Sigmoid colon (tissue), 7 donors: ENCODE results near the gene SGCE. TPM values are rescaled to one million over a fixed set of nuclear protein-coding genes. Genes with fewer than 3 reads are reported as not detected.

ENCODE experiments used
- DNase-seq: peaks from one replicate; pipeline ENCODE4 v3.0.0-alpha.2; 2019
- H3K27ac ChIP-seq, 4 donors: fragments of 200-600 bp; sonication (generic); one replicate each; pipeline ENCODE4 v1.5.1; 2016 to 2019; ENCODE audit warnings: mild to moderate bottlenecking in 1 of 4
- H3K27me3 ChIP-seq, 3 donors: fragments of 200-600 bp; sonication (generic); one replicate each; pipeline ENCODE4 v1.5.1; 2019; ENCODE audit warnings: mild to moderate bottlenecking in 1 of 3
- H3K36me3 ChIP-seq, 4 donors: fragments of 200-600 bp; sonication (generic); one replicate each; pipeline ENCODE4 v1.5.1; 2016 to 2019
- H3K4me1 ChIP-seq, 4 donors: fragments of 200-600 bp; sonication (generic); one replicate each; pipeline ENCODE4 v1.5.1; 2017 to 2019
- H3K4me3 ChIP-seq, 4 donors: fragments of 200-600 bp; sonication (generic); one replicate each; pipeline ENCODE4 v1.5.1; 2017 to 2019; ENCODE audit warnings: mild to moderate bottlenecking in 2 of 4, moderate library complexity in 1 of 4
- H3K9me3 ChIP-seq, 4 donors: fragments of 200-600 bp in 3 of 4; sonication (generic) in 3 of 4; one replicate each; pipeline versions ENCODE4 v1.5.1 to v1.6.1; 2013 to 2019
- EP300 ChIP-seq, 4 donors: sonication (generic); formaldehyde crosslinking; IDR thresholded peaks; one replicate each; pipeline ENCODE4 v1.6.1; 2017; ENCODE audit warnings: antibody characterized with exemption in 4 of 4
- POLR2A ChIP-seq, 2 donors: fragments of 450-650 bp; IDR thresholded peaks; one replicate each; pipeline ENCODE4 v1.6.1; 2016; ENCODE audit warnings: antibody characterized with exemption in 2 of 2, mild to moderate bottlenecking in 2 of 2, moderate library complexity in 2 of 2
- POLR2AphosphoS5 ChIP-seq, 4 donors: sonication (generic); formaldehyde crosslinking; IDR thresholded peaks; one replicate each; pipeline ENCODE4 v1.6.1; 2017; ENCODE audit warnings: antibody characterized with exemption in 4 of 4
- WGBS, 2 donors: extraction: QIAGEN DNeasy Blood & Tissue Kit; methylation state at CpG; one replicate each; pipeline ENCODE4 v1.1.7; 2013; 5-methylcytosine and 5-hydroxymethylcytosine counted together
- intact Hi-C: fragments of 100-400 bp; cut with DNase I; formaldehyde crosslinking; loops from one replicate; pipeline ENCODE4 v1.15.1; 2023
- polyA plus RNA-seq, 3 donors: library from polyadenylated mRNA; stranded (reverse); fragments of 200-250 nt; gene quantifications; one replicate each; pipeline ENCODE4 v1.2.3, GENCODE V29; 2013
- total RNA-seq, 4 donors: library from RNA; depleted of rRNA; stranded (reverse); fragments of >200 nt; gene quantifications; one replicate each; pipeline ENCODE4 v1.1.0, GENCODE V29; 2016
- TF ChIP-seq, protein P1 (sequence below), 4 experiments: fragments of 450-650 bp in 3 of 4; fragments of 200-600 bp in 1 of 4; IDR thresholded peaks; one replicate each; pipeline ENCODE4 v1.5.1; 2016 to 2019; ENCODE audit warnings: antibody characterized with exemption in 4 of 4, mild to moderate bottlenecking in 3 of 4, moderate library complexity in 2 of 4
- donor health status: healthy with polysubstance abuse.
- donor health status: Bipolar disorder and iron deficiency.
- donor health status: healthy.

The SGCE gene
- total and polyA plus RNA-seq, 7 donors, result 2.8 to 244 (median 135) TPM

DNA sequence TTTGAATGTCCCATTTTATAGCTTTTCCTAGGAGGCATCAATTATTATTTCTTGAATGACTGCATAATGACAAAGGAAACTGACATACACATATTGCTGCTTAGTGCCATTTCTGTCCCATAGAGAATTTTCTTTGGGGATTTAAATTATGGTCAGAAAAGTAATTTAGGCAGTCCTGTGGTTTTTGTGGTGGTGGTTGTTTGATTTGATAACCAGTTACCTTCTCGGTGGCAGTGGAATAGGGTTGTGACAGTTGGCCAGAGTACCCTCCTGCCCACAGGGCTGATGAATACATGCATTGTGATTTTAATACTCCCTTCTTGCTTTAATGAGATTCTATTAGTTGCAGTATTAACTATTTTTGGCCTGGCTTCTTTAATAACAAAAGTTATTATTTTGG is 6.6 kb upstream of the SGCE start:
- intact Hi-C loops, result no loop called here
- no peaks in the 10 kb centered on the region for H3K9me3 ChIP-seq
- no peak overlapping the region for H3K4me3 ChIP-seq
- no peaks in the 10 kb centered on the region for H3K4me1 ChIP-seq
- H3K27me3 ChIP-seq, result no peaks in the 10 kb centered on the region
- no peak for DNase-seq
- no peaks in the 10 kb centered on the region for H3K36me3 ChIP-seq
- TF ChIP-seq POLR2A (IDR thresholded peaks at IDR 0.05) (no peak), POLR2AphosphoS5 (IDR thresholded peaks at IDR 0.05) (no peak), EP300 (IDR thresholded peaks at IDR 0.05) (no peak)
- TF ChIP-seq, protein P1, sequence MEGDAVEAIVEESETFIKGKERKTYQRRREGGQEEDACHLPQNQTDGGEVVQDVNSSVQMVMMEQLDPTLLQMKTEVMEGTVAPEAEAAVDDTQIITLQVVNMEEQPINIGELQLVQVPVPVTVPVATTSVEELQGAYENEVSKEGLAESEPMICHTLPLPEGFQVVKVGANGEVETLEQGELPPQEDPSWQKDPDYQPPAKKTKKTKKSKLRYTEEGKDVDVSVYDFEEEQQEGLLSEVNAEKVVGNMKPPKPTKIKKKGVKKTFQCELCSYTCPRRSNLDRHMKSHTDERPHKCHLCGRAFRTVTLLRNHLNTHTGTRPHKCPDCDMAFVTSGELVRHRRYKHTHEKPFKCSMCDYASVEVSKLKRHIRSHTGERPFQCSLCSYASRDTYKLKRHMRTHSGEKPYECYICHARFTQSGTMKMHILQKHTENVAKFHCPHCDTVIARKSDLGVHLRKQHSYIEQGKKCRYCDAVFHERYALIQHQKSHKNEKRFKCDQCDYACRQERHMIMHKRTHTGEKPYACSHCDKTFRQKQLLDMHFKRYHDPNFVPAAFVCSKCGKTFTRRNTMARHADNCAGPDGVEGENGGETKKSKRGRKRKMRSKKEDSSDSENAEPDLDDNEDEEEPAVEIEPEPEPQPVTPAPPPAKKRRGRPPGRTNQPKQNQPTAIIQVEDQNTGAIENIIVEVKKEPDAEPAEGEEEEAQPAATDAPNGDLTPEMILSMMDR (IDR thresholded peaks at IDR 0.05), result no peak
- no peak overlapping the region for H3K27ac ChIP-seq
- 45 to 84% methylated on average over 1 of the region's 1 CpG for WGBS, 2 donors

DNA sequence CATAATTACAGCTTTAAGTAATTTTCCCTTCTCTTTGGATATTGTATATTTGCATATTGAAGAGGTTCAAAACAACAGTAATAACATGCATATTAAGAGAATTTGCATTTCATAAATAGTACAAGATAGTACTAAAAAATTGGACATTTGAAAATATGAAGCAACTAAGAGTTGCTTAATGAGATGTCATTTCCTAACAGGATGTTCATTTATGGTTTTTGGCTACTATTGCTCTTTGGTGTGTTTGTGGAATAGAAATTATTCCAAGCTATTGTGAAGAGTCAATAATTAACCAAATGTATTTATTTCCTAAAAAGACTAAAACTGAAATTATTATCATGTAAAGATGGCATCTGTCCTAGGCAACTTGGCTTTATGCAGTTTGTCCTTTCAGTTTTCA is 4.1 kb upstream of the SGCE start:
- Histone ChIP-seq H3K36me3 (no peaks in the 10 kb centered on the region), H3K27ac (no peak overlapping the region), H3K9me3 (no peaks in the 10 kb centered on the region), H3K4me1 (no peaks in the 10 kb centered on the region), H3K27me3 (no peaks in the 10 kb centered on the region), H3K4me3 (no peak overlapping the region)
- intact Hi-C loops, result no loop called here
- DNase-seq, result no peak
- no peak for TF ChIP-seq POLR2AphosphoS5 (IDR thresholded peaks at IDR 0.05)
- TF ChIP-seq, protein P1 (IDR thresholded peaks at IDR 0.05), result no peak
- no peak for TF ChIP-seq EP300 (IDR thresholded peaks at IDR 0.05)
- TF ChIP-seq POLR2A (IDR thresholded peaks at IDR 0.05), result no peak

DNA sequence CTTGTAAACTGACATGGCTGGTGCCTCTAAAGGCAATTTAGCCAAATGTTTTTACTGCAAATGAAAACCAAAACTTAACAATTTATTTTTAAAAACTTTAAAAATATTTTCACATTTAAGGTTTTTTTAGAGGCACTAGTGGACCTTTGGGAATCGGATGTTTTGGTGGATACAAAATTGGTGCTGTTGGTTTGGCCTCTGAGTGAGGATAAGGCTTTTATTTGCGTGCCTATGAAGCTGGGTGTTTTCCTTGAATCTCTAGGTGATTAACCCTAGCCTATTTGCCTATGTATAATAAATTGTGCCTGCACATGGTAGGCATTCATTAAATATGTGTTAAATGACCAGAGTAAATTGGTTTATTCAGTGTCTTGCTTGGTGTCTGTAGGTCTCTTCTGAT is 2.9 kb upstream of the SGCE start:
- Histone ChIP-seq H3K4me1 (peaks cover 0 to 11% (median 9%) of the 10 kb centered on the region in 4 donors), H3K36me3 (no peaks in the 10 kb centered on the region), H3K27ac (peak overlapping the region in 3 of 4 donors; percentile 86 to 89 (median 87)), H3K27me3 (no peaks in the 10 kb centered on the region), H3K9me3 (no peaks in the 10 kb centered on the region), H3K4me3 (peak overlapping the region in 3 of 4 donors; percentile 70 to 84 (median 74))
- intact Hi-C loops, result loop anchor here (5.0 to 10.0 kb wide), 3 partner anchors 248 to 364 kb away; partner anchors contain the start of gene PPP1R9A
- 67% methylated on average over 2 of the region's 2 CpGs for WGBS, 2 donors
- no peak for TF ChIP-seq POLR2A (IDR thresholded peaks at IDR 0.05)
- TF ChIP-seq EP300 (IDR thresholded peaks at IDR 0.05), result no peak
- no peak for TF ChIP-seq POLR2AphosphoS5 (IDR thresholded peaks at IDR 0.05)
- TF ChIP-seq, protein P1 (IDR thresholded peaks at IDR 0.05), result no peak
- no peak for DNase-seq

DNA sequence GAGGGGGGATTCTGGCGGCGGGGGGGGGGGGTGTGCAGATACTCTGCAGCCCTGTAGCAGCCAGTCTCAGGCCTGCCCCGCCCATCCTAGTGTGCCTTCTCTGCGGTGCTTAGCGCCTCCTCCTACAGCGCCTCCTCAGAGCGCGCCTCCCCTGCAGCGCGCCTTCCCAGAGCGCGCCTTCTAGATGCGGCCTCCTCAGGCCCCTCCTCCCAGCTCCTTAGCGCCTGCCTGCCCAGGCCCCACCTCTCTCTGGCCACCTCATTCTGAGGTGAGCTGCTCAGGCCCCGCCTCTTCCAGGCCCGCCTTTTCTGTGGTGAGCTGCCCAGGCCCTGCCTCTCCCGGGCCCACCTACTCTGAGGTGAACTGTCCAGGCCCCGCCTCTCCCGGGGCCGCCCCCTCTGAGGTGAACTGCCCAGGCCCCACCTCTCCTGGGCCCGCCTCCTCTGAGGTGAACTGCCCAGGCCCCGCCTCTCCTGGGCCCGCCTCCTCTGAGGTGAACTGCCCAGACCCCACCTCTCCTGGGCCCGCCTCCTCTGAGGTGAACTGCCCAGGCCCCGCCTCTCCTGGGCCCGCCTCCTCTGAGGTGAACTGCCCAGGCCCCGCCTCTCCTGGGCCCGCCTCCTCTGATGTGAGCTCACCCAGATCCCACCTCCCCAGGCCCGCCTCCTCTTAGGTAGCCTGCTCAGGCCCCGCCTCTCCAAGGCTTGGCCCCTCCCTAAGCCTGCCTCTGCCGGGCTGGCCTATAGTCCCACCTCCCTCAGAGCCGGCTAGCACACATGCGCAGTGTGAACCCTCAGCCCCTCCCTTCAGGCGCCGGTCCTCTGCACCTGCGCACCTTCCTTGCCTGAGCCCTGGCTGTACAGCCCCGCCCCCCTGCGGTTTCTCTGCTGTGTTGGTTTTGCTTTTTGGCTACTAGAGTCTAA is 2.1 kb upstream of the SGCE start:
- TF ChIP-seq EP300 (IDR thresholded peaks at IDR 0.05), result no peak
- TF ChIP-seq POLR2A (IDR thresholded peaks at IDR 0.05), result no peak
- TF ChIP-seq, protein P1 (IDR thresholded peaks at IDR 0.05), result no peak
- peak in 2 of 4 donors; percentile 10 to 69 for TF ChIP-seq POLR2AphosphoS5 (IDR thresholded peaks at IDR 0.05)
- H3K9me3 ChIP-seq, result no peaks in the 10 kb centered on the region
- no peaks in the 10 kb centered on the region for H3K36me3 ChIP-seq
- H3K4me3 ChIP-seq, result peak overlapping the region; percentile 28 to 84 (median 72)
- WGBS, 2 donors, result 42 to 49% methylated on average over 37 to 38 of the region's 38 CpGs
- H3K27me3 ChIP-seq, result no peaks in the 10 kb centered on the region
- intact Hi-C loops, result loop anchor here (2.0 to 10.0 kb wide), 6 partner anchors 147 to 541 kb away; partner anchors contain the start of gene PPP1R9A
- peak; percentile 97 for DNase-seq
- peak overlapping the region; percentile 75 to 89 (median 86) for H3K27ac ChIP-seq
- peaks cover 0 to 19% (median 11%) of the 10 kb centered on the region in 4 donors for H3K4me1 ChIP-seq
